Mesenchymal stem cell (in vitro differentiated cells and primary cell): ENCODE data around the gene ACTN4.

Source experiments
- DNase-seq: peaks from one replicate; pipeline ENCODE4 v3.0.0-alpha.2; 2013
- H2AFZ ChIP-seq: one replicate; pipeline ENCODE4 v1.6.1; 2013; ENCODE audit warnings: low read depth, mild to moderate bottlenecking, control low read depth, inconsistent platforms, low read length, moderate library complexity
- H2AK5ac ChIP-seq: 2 replicates; pipeline ENCODE4 v1.6.1; 2013; ENCODE audit warnings: low read length, moderate library complexity, mild to moderate bottlenecking, inconsistent platforms; ENCODE audit not compliant: severe bottlenecking
- H2BK120ac ChIP-seq: one replicate; pipeline ENCODE4 v1.6.1; 2013; ENCODE audit warnings: low read depth, mild to moderate bottlenecking, inconsistent platforms, low read length, moderate library complexity
- H2BK12ac ChIP-seq, 2 experiments: one replicate each; pipeline ENCODE4 v1.6.1; 2013; ENCODE audit warnings: inconsistent platforms in 2 of 2, low read length in 2 of 2, mild to moderate bottlenecking in 2 of 2, moderate library complexity in 2 of 2, control low read depth in 1 of 2
- H2BK15ac ChIP-seq: one replicate; pipeline ENCODE4 v1.6.1; 2013; ENCODE audit warnings: mild to moderate bottlenecking, low read depth, inconsistent platforms; ENCODE audit not compliant: poor library complexity, severe bottlenecking
- H2BK5ac ChIP-seq: 2 replicates; pipeline ENCODE4 v1.6.1; 2013; ENCODE audit warnings: low read depth, mild to moderate bottlenecking, low read length, control low read depth, inconsistent platforms; ENCODE audit not compliant: poor library complexity, severe bottlenecking
- H3K14ac ChIP-seq, 2 experiments: one replicate each; pipeline ENCODE4 v1.6.1; 2013; ENCODE audit warnings: inconsistent platforms in 2 of 2, low read length in 2 of 2, control low read depth in 1 of 2, mild to moderate bottlenecking in 1 of 2, moderate library complexity in 1 of 2
- H3K18ac ChIP-seq, 2 experiments: one replicate each; pipeline ENCODE4 v1.6.1; 2013; ENCODE audit warnings: inconsistent platforms in 2 of 2, low read length in 2 of 2, control low read depth in 1 of 2, low read depth in 1 of 2, mild to moderate bottlenecking in 1 of 2
- H3K23ac ChIP-seq, 2 experiments: one replicate each; pipeline ENCODE4 v1.6.1; 2013; ENCODE audit warnings: inconsistent platforms in 2 of 2, low read length in 2 of 2, mild to moderate bottlenecking in 2 of 2, moderate library complexity in 2 of 2, control low read depth in 1 of 2
- H3K27ac ChIP-seq: 2 replicates; pipeline ENCODE4 v1.5.1; 2013; ENCODE audit warnings: mild to moderate bottlenecking, moderate library complexity, low read length, control low read depth, inconsistent platforms; ENCODE audit not compliant: poor library complexity, severe bottlenecking
- H3K27me3 ChIP-seq, 2 experiments: 2 replicates each; pipeline versions ENCODE4 v1.6.1 to v1.7.0; 2013; ENCODE audit warnings: low read length in 2 of 2, mild to moderate bottlenecking in 2 of 2, moderate library complexity in 2 of 2, control low read depth in 1 of 2, inconsistent platforms in 1 of 2; ENCODE audit not compliant: control insufficient read depth in 1 of 2, insufficient read depth in 1 of 2
- H3K36me3 ChIP-seq, 2 experiments: 2 replicates each; pipeline versions ENCODE4 v1.6.1 to v1.7.0; 2013; ENCODE audit warnings: low read length in 2 of 2, control low read depth in 1 of 2, inconsistent platforms in 1 of 2, low read depth in 1 of 2, mild to moderate bottlenecking in 1 of 2; ENCODE audit not compliant: insufficient read depth in 2 of 2, control insufficient read depth in 1 of 2
- H3K4ac ChIP-seq, 2 experiments: one replicate each; pipeline ENCODE4 v1.6.1; 2013; ENCODE audit warnings: inconsistent platforms in 2 of 2, low read length in 2 of 2, mild to moderate bottlenecking in 2 of 2, moderate library complexity in 2 of 2, control low read depth in 1 of 2, low read depth in 1 of 2
- H3K4me1 ChIP-seq: 2 replicates; pipeline ENCODE4 v1.6.1; 2013; ENCODE audit warnings: low read depth, low read length, control low read depth; ENCODE audit not compliant: control insufficient read depth, insufficient read depth
- H3K4me2 ChIP-seq: 2 replicates; pipeline ENCODE4 v1.6.1; 2013; ENCODE audit warnings: low read length, mild to moderate bottlenecking, inconsistent platforms; ENCODE audit not compliant: poor library complexity, severe bottlenecking
- H3K4me3 ChIP-seq, 2 experiments: 2 replicates each; pipeline versions ENCODE4 v1.5.1 to v1.7.0; 2013; ENCODE audit warnings: low read length in 2 of 2, mild to moderate bottlenecking in 2 of 2, control low read depth in 1 of 2, low read depth in 1 of 2; ENCODE audit not compliant: insufficient read depth in 1 of 2
- H3K79me1 ChIP-seq: replicated peaks from 2 replicates; pipeline ENCODE4 v1.6.1; 2013; ENCODE audit warnings: mild to moderate bottlenecking, control low read depth, low read length, inconsistent platforms; ENCODE audit not compliant: poor library complexity, severe bottlenecking
- H3K9ac ChIP-seq: 2 replicates; pipeline ENCODE4 v1.7.0; 2013; ENCODE audit warnings: mild to moderate bottlenecking, low read length, moderate library complexity
- H3K9me3 ChIP-seq: 2 replicates; pipeline ENCODE4 v1.7.0; 2013; ENCODE audit warnings: mild to moderate bottlenecking, low read length; ENCODE audit not compliant: control insufficient read depth
- H4K8ac ChIP-seq: one replicate; pipeline ENCODE4 v1.6.1; 2013; ENCODE audit warnings: inconsistent platforms, mild to moderate bottlenecking, low read length, moderate library complexity
- H4K91ac ChIP-seq: one replicate; pipeline ENCODE4 v1.6.1; 2013; ENCODE audit warnings: mild to moderate bottlenecking, low read length, inconsistent platforms
- WGBS: methylation state at CpG from one replicate; pipeline ENCODE4 v1.1.7; 2013; ENCODE audit warnings: mixed read lengths; 5-methylcytosine and 5-hydroxymethylcytosine counted together

The ACTN4 gene

GRCh38 chr19:38649305-38650171 is 2.1 kb downstream of the ACTN4 start:
- peak overlapping the region; percentile 81 for H2BK120ac ChIP-seq
- no peak for DNase-seq
- H3K4me1 ChIP-seq = peaks cover 16% of the 10 kb centered on the region
- H3K9me3 ChIP-seq = no peaks in the 10 kb centered on the region
- peak overlapping the region; percentile 94 for H2BK15ac ChIP-seq
- peak overlapping the region; percentile 86 for H2AK5ac ChIP-seq
- H2BK5ac ChIP-seq = peak overlapping the region; percentile 87
- peak overlapping the region; percentile 62 to 98 for H3K4me3 ChIP-seq
- H3K36me3 ChIP-seq = peaks cover 0 to 4% of the 10 kb centered on the region in 2 experiments
- H3K9ac ChIP-seq = peak overlapping the region; percentile 96
- H3K14ac ChIP-seq = peak overlapping the region in 1 of 2 experiments; percentile 66
- peak overlapping the region; percentile 48 to 61 for H2BK12ac ChIP-seq
- peak overlapping the region; percentile 29 for H4K8ac ChIP-seq
- peaks cover 2% of the 10 kb centered on the region for H3K79me1 ChIP-seq
- peak overlapping the region in 1 of 2 experiments; percentile 74 for H3K23ac ChIP-seq
- H3K18ac ChIP-seq = peak overlapping the region; percentile 64 to 93
- H3K27me3 ChIP-seq = no peaks in the 10 kb centered on the region
- H4K91ac ChIP-seq = peak overlapping the region; percentile 91
- H3K4ac ChIP-seq = peak overlapping the region; percentile 72 to 79
- no peak overlapping the region for H2AFZ ChIP-seq
- H3K27ac ChIP-seq = peak overlapping the region; percentile 77
- WGBS = 9% methylated on average over 15 of the region's 15 CpGs
- H3K4me2 ChIP-seq = peak overlapping the region; percentile 85

- Histone ChIP-seq H3K18ac (peak overlapping the region; percentile 85 to 87), H3K14ac (no peak overlapping the region), H3K36me3 (peaks cover 0 to 10% of the 10 kb centered on the region in 2 experiments), H2BK15ac (peak overlapping the region; percentile 40), H3K79me1 (peaks cover 2% of the 10 kb centered on the region), H2BK120ac (no peak overlapping the region), H2BK12ac (peak overlapping the region; percentile 44 to 76), H3K4me2 (peak overlapping the region; percentile 85), H3K27ac (peak overlapping the region; percentile 77), H3K4me1 (peaks cover 15% of the 10 kb centered on the region), H4K91ac (peak overlapping the region; percentile 91), H3K4me3 (peak overlapping the region; percentile 62 to 98), H3K27me3 (no peaks in the 10 kb centered on the region), H2AFZ (no peak overlapping the region), H2BK5ac (peak overlapping the region; percentile 15), H3K9me3 (no peaks in the 10 kb centered on the region), H3K9ac (peak overlapping the region; percentile 96), H2AK5ac (peak overlapping the region; percentile 86), H4K8ac (peak overlapping the region; percentile 35), H3K4ac (peak overlapping the region; percentile 60 to 79), H3K23ac (peak overlapping the region in 1 of 2 experiments; percentile 75)
- WGBS = 20% methylated on average over 3 of the region's 8 CpGs
- DNase-seq = peak; percentile 39
Measured at GRCh38 chr19:38650172-38650775, 2.8 kb downstream of the ACTN4 start.

- Histone ChIP-seq H3K4me2 (peak overlapping the region; percentile 85), H3K23ac (peak overlapping the region in 1 of 2 experiments; percentile 23), H3K36me3 (peaks cover 0 to 10% of the 10 kb centered on the region in 2 experiments), H4K8ac (peak overlapping the region; percentile 72), H2AFZ (no peak overlapping the region), H3K27me3 (no peaks in the 10 kb centered on the region), H3K9me3 (no peaks in the 10 kb centered on the region), H2BK15ac (no peak overlapping the region), H3K4me3 (peak overlapping the region; percentile 25 to 98), H2BK120ac (no peak overlapping the region), H4K91ac (peak overlapping the region; percentile 15), H3K14ac (no peak overlapping the region), H3K9ac (peak overlapping the region; percentile 96), H3K18ac (peak overlapping the region in 1 of 2 experiments; percentile 19), H3K79me1 (peaks cover 2% of the 10 kb centered on the region), H3K4me1 (peaks cover 18% of the 10 kb centered on the region), H2BK5ac (no peak overlapping the region), H2AK5ac (peak overlapping the region; percentile 7), H3K27ac (peak overlapping the region; percentile 77), H3K4ac (peak overlapping the region; percentile 4 to 58), H2BK12ac (peak overlapping the region in 1 of 2 experiments; percentile 44)
- 57% methylated on average over 12 of the region's 12 CpGs for WGBS
- peak; percentile 61 for DNase-seq
Measured at GRCh38 chr19:38650911-38651584, 3.6 kb downstream of the ACTN4 start.
